Transverse colon (tissue), 4 donors: ENCODE results near the gene PITRM1. TPM values are rescaled to one million over a fixed set of nuclear protein-coding genes. Genes with fewer than 3 reads are reported as not detected.

ENCODE experiments used
- DNase-seq: peaks from one replicate; pipeline ENCODE4 v3.0.0-alpha.2; 2019
- H3K27ac ChIP-seq, 4 donors: fragments of 200-600 bp; sonication (generic); 2 replicates each; pipeline ENCODE4 v1.5.1; 2016 to 2018; ENCODE audit warnings: inconsistent platforms in 4 of 4
- H3K27me3 ChIP-seq: fragments of 200-600 bp; sonication (generic); 2 replicates; pipeline ENCODE4 v1.5.1; 2017; ENCODE audit warnings: inconsistent platforms
- H3K36me3 ChIP-seq, 4 donors: fragments of 200-600 bp; sonication (generic); 2 replicates each; pipeline ENCODE4 v1.5.1; 2017 to 2019; ENCODE audit warnings: inconsistent platforms in 4 of 4
- H3K4me1 ChIP-seq, 4 donors: fragments of 200-600 bp; sonication (generic); 2 replicates each; pipeline ENCODE4 v1.5.1; 2017 to 2020; ENCODE audit warnings: inconsistent platforms in 4 of 4
- H3K4me3 ChIP-seq, 4 donors: fragments of 200-600 bp; sonication (generic); 1 replicate in 1 of 4; 2 replicates in 3 of 4; pipeline versions ENCODE4 v1.5.1 to v1.6.1; 2017 to 2019; ENCODE audit warnings: inconsistent platforms in 4 of 4
- H3K9me3 ChIP-seq, 2 donors: fragments of 200-600 bp; sonication (generic); 2 replicates each; pipeline ENCODE4 v1.5.1; 2017 to 2019; ENCODE audit warnings: inconsistent platforms in 2 of 2
- CTCF ChIP-seq, 5 experiments: fragments of 200-600 bp in 3 of 5; fragments of 450-650 bp in 2 of 5; sonication (generic) in 3 of 5; IDR thresholded peaks; 1 replicate in 2 of 5; 2 replicates in 3 of 5; pipeline ENCODE4 v1.5.1; 2016 to 2017; ENCODE audit warnings: antibody characterized with exemption in 5 of 5, inconsistent platforms in 3 of 5, mild to moderate bottlenecking in 2 of 5, moderate library complexity in 1 of 5
- EP300 ChIP-seq: sonication (generic); formaldehyde crosslinking; IDR thresholded peaks from one replicate; pipeline ENCODE4 v1.6.1; 2017; ENCODE audit warnings: antibody characterized with exemption, low read depth
- POLR2A ChIP-seq: fragments of 450-650 bp; IDR thresholded peaks from one replicate; pipeline ENCODE4 v1.6.1; 2016; ENCODE audit warnings: antibody characterized with exemption, mild to moderate bottlenecking, moderate library complexity
- POLR2AphosphoS5 ChIP-seq, 3 donors: sonication (generic); formaldehyde crosslinking; IDR thresholded peaks; one replicate each; pipeline ENCODE4 v1.6.1; 2016; ENCODE audit warnings: antibody characterized with exemption in 3 of 3
- WGBS, 2 donors: methylation state at CpG; one replicate each; pipeline ENCODE4 v1.1.5; 2018; ENCODE audit warnings: low coverage in 1 of 2; 5-methylcytosine and 5-hydroxymethylcytosine counted together
- in situ Hi-C, 4 donors: fragments of 200-750 bp; cut with MboI; loops; one replicate each; pipeline versions ENCODE4 v1.15.0 to v1.15.1; 2017; ENCODE audit warnings: low sequenced_read_pairs in 3 of 4, low pct_ligation_motif_present in 1 of 4, low pct_unique_long_range_greater_than_20kb in 1 of 4
- intact Hi-C: fragments of 100-400 bp; cut with DNase I; formaldehyde crosslinking; loops from one replicate; pipeline ENCODE4 v1.15.1; 2023; ENCODE audit warnings: low total_unique reads
- total RNA-seq, 4 donors: library from RNA; depleted of rRNA; stranded (reverse); fragments of >200 nt; gene quantifications; one replicate each; pipeline ENCODE4 v1.1.0, GENCODE V29; 2016

PITRM1 gene
- total RNA-seq, 4 donors from 2014 or later: 50.9 to 108 (median 67.6) TPM

- no peaks in the 10 kb centered on the region for H3K36me3 ChIP-seq
- no peak overlapping the region for H3K27ac ChIP-seq
- DNase-seq: no peak
- peaks cover 9 to 22% (median 16%) of the 10 kb centered on the region in 4 donors for H3K4me1 ChIP-seq
- TF ChIP-seq POLR2A (no peak), POLR2AphosphoS5 (IDR thresholded peaks at IDR 0.05) (no peak), CTCF (IDR thresholded peaks at IDR 0.05) (no peak), EP300 (no peak)
- H3K9me3 ChIP-seq: no peaks in the 10 kb centered on the region
- intact Hi-C loops (loop anchor here (5.0 kb wide), 1 partner anchor 1571 kb away; no protein-coding TSS in a partner anchor), in situ Hi-C loops (loop anchor here in 1 of 4 donors (10.0 kb wide), 1 partner anchor 1578 kb away; no protein-coding TSS in a partner anchor)
- H3K27me3 ChIP-seq: peaks cover 16% of the 10 kb centered on the region
- no peak overlapping the region for H3K4me3 ChIP-seq
- 87% methylated on average over 10 of the region's 10 CpGs; no CpG with 5 or more reads in 1 of the 2 donors for WGBS, 2 donors
Observed at GRCh38 chr10:3196482-3196881, 23.9 kb upstream of the PITRM1 start.

- Histone ChIP-seq H3K9me3 (no peaks in the 10 kb centered on the region), H3K4me3 (no peak overlapping the region), H3K27ac (no peak overlapping the region), H3K36me3 (no peaks in the 10 kb centered on the region), H3K4me1 (peaks cover 9 to 22% (median 16%) of the 10 kb centered on the region in 4 donors), H3K27me3 (peaks cover 16% of the 10 kb centered on the region)
- DNase-seq: no peak
- in situ Hi-C loops: loop anchor here in 1 of 4 donors (10.0 kb wide), 1 partner anchor 1579 kb away; no protein-coding TSS in a partner anchor
- 77% methylated on average over 9 of the region's 9 CpGs; no CpG with 5 or more reads in 1 of the 2 donors for WGBS, 2 donors
- intact Hi-C loops: loop anchor here (5.0 kb wide), 1 partner anchor 1572 kb away; no protein-coding TSS in a partner anchor
- TF ChIP-seq CTCF (IDR thresholded peaks at IDR 0.05) (no peak), EP300 (no peak), POLR2A (no peak), POLR2AphosphoS5 (IDR thresholded peaks at IDR 0.05) (no peak)
Observed at GRCh38 chr10:3195726-3196125, 23.1 kb upstream of the PITRM1 start.

- Histone ChIP-seq H3K4me1 (peaks cover 9 to 22% (median 16%) of the 10 kb centered on the region in 4 donors), H3K4me3 (no peak overlapping the region), H3K27ac (no peak overlapping the region), H3K27me3 (peaks cover 16% of the 10 kb centered on the region), H3K9me3 (no peaks in the 10 kb centered on the region), H3K36me3 (no peaks in the 10 kb centered on the region)
- in situ Hi-C loops (loop anchor here in 1 of 4 donors (10.0 kb wide), 1 partner anchor 1580 kb away; no protein-coding TSS in a partner anchor), intact Hi-C loops (loop anchor here (5.0 kb wide), 1 partner anchor 1572 kb away; no protein-coding TSS in a partner anchor)
- WGBS, 2 donors: 83 to 90% methylated on average over 7 to 11 of the region's 11 CpGs
- no peak for DNase-seq
- TF ChIP-seq POLR2A: no peak
- TF ChIP-seq POLR2AphosphoS5 (IDR thresholded peaks at IDR 0.05): no peak
- TF ChIP-seq EP300: no peak
- TF ChIP-seq CTCF (IDR thresholded peaks at IDR 0.05): no peak
Observed at GRCh38 chr10:3195286-3195685, 22.7 kb upstream of the PITRM1 start.

- TF ChIP-seq EP300 (no peak), POLR2AphosphoS5 (IDR thresholded peaks at IDR 0.05) (no peak), CTCF (IDR thresholded peaks at IDR 0.05) (no peak), POLR2A (no peak)
- peaks cover 9 to 22% (median 16%) of the 10 kb centered on the region in 4 donors for H3K4me1 ChIP-seq
- H3K4me3 ChIP-seq: no peak overlapping the region
- intact Hi-C loops (loop anchor here (5.0 kb wide), 1 partner anchor 1572 kb away; no protein-coding TSS in a partner anchor), in situ Hi-C loops (loop anchor here in 1 of 4 donors (10.0 kb wide), 1 partner anchor 1580 kb away; no protein-coding TSS in a partner anchor)
- H3K36me3 ChIP-seq: no peaks in the 10 kb centered on the region
- no peaks in the 10 kb centered on the region for H3K9me3 ChIP-seq
- no peak overlapping the region for H3K27ac ChIP-seq
- H3K27me3 ChIP-seq: peaks cover 16% of the 10 kb centered on the region
- WGBS, 2 donors: 89 to 100% methylated on average over 1 to 4 of the region's 4 CpGs
- no peak for DNase-seq
Observed at GRCh38 chr10:3194871-3195270, 22.3 kb upstream of the PITRM1 start.
